RPMI8226 (cell line): ENCODE results near the gene DTNB.
A peak's percentile ranks its signal among the peaks of the same experiment; 100 is the strongest.
"Not testable (repeated sequence)": the region's sequence is repeated elsewhere in the genome, so short reads cannot be mapped to it uniquely, and the experiment has no call there.

Experiments
- DNase-seq: peaks from one replicate; pipeline ENCODE4 v3.0.0-alpha.2; 2015

Gene DTNB

DNA sequence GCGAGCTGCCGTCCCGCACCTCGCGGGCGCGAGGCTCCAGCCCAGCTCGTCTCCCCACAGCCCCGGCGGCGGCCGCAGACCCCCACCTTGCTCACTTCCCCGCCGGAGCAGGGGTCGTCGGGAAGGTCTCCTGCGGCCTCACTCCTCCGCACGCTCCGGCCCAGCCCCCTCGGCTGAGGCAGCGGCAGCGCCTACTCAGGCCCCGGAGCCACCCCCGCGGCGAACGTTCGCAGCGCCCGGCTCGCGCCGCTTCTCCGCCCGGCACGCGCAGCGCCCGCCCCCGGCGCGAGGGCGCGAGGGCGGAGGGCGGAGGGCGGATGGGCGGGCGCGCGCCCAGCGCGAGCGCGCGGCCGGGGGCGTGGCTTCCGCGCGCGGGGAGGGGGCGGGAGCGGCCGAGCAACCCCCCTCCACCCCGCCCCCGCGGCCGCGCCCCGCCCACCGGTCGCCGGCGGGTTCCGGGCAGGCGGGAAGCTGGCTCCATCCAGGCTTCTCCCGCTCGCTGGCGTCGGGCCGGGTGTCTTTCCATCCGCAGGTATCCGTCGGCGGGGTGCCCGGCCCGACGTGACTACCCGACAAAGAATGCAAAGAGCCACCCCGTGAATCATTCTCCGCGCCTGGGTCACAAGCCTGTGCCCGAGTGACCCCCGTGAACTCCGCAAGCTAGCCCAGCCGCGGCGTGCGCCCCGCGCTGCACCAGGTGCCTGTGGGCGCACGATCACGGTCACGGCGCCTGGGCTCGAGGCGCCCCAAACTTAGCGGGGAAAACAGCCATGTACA is at the start of gene DTNB:
TSS of gene DTNB (minus strand) at position 278 of the 777 bp plus-strand sequence. CDS start 20,917 bp downstream, outside the sequence.
- peak; percentile 88 for DNase-seq

DNA sequence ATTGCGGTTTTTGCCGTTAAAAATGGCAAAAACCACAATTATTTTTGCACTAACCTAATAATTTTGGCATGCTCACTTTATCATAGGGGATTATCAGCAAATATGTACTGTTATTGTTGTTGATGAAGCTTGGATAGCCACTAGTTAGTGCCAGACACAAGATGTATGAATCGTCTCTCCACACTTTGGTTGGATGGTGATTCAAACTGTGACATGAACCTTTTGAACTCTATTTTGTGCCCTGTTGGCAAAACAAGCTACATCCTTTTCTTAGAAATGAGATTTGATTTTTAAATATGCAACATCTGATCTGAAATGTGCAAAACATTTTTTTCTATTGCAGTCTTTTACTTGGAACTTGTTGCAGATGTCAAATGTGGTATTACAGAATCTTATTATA is 48.8 kb upstream of the DTNB start:
- no peak for DNase-seq

DNA sequence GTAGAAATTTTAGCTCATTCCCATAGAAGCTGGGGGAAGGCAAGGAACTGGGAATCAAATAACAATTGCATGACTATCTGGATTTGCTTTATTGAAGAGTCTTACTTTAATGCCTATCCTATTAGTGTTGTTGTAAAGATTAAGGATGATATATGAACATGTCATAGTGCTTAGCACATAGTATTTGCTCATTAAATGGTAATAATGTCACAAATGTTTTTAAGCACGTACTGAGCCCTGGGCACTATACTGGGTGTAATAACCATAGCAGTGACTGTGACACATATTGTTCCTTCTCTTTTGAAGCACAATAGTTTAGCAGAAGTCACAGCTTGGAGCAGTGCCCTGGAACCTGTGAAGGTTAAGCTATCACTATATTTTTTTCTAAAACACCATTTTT is 47.2 kb upstream of the DTNB start:
- DNase-seq: no peak

DNA sequence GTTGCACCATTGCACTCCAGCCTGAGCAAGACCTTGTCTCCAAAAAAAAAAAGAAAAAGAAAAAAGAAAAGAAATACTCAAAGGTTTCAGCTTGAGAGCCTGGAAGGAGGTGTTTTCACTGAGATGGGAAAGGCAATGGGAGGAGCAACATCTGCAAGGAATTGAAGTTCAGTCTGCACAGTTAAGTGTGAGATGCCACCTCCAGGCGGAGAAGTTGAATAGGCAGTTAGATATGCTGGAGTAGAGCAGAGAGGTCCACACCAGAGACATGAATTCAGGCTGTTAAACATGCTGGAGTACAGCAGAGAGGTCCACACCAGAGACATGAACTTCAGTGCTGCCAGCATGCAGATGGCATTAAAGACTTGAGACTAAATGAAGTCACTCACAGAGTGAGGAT is 41.4 kb upstream of the DTNB start:
- no peak for DNase-seq

DNA sequence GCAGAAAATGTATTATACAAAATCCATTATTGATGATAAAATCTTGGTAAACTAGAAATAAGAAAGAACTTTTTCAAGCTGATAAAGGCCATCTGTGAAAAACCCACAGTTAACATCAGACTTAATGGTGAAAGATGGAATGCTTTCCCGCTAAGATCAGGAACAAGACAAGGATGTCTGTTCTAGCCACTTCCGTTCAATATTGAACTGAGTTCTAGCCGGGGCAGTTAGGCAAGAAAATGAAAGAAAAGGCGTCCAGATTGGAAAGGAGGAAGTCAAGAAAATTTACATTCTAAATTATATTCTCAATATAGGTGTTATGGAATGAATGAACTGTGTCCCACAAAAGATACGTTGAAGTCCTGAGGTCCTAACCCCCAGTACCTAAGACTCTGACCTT is 39.1 kb upstream of the DTNB start:
- DNase-seq: no peak

DNA sequence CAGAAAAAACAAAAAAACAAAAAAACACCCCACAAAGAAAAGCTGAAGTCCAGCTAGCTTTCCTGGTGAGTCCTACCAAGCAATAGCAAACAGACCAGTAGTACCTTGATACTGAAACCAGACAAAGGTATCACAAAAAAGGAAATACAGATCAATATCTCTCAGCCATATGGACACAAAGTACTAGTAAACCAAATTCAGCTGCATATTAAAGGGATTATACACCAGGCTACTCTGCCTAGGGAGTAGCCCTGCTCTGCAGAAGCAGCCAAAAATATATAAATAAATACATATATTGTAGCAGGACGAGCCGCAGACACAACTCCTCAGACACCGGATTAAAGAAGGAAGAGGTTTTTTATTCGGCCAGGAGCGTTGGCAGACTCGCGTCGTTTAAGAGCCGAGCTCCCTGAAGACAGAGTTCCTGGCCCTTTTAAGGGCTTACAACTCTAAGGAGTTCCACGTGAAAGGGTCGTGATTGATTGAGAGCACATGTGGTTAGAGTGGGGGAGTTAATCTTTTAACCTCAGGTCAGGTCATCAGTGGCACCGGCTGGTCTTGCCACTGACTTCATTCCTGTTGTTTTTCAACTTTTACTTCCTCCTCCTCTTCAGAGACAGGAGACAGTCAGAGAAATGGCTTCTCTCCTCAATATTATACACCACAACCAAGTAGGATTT is 38.4 kb upstream of the DTNB start:
- no peak for DNase-seq

DNA sequence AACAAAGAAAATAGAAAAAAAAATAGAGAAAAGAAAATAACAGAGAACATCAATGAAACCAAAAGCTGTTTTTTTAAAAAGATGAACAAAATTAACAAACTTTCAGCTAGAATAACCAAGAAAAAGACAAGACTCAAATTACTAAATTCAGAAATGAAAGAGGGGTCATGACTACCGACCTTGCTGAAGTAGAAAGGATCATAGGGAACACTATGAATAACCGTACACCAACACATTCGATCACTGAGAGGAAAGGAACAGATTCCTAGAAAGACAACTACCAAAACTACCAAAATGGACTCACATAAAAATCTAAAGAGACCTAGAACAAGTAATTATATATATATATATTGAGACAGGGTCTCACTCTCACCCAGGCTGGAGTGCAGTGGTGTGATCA is 37.4 kb upstream of the DTNB start:
- no peak for DNase-seq

DNA sequence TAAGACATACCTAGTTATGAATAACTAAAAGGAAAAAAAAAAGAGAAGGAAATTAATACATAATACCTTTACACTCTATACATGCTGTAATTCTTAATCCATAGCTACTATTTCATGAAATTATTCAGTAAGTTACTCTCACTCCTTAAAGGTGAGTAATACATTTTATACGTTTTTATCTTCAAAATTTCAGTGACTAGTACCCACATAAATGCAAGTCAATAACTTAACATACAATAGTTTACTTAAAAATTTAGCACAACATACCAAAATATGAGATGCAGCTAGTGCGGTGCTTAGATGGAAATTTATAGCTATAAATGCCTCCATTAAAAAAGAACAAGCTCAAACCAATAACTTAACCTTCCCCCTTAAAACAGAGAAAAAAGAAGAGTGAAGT is 36.0 kb upstream of the DTNB start:
- no peak for DNase-seq

DNA sequence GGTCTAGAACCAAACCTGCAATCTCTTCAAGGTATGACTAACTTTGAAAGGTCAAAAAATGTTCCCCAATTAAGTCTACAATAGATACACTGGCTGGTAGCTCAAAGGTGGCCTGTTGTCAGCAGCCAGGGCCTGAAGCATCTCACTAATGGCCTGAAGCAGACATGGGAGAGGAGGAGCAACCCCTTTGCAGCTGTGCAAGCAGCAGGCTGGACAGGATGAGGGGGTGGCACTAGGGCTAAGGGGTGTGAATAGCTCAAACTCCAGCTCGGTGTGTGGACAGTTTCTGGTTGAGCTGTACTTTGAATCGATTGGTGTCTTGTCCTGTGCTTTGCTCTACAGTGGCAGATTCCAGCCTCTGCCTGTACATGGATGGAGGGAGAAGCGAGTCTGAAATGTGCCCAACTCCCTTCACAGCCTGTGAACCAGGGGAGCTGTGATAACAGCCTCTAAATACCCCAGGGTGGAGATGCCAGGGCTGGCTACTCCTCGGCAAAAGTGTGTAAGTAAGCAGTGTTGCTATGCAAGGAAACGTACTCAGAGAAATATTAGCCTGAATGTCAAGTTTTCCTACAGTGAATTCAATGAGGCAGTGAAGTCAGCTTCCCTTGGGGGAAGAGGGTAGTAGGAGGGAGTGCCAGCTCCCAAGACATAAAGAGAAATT is 34.7 kb upstream of the DTNB start:
- no peak for DNase-seq

DNA sequence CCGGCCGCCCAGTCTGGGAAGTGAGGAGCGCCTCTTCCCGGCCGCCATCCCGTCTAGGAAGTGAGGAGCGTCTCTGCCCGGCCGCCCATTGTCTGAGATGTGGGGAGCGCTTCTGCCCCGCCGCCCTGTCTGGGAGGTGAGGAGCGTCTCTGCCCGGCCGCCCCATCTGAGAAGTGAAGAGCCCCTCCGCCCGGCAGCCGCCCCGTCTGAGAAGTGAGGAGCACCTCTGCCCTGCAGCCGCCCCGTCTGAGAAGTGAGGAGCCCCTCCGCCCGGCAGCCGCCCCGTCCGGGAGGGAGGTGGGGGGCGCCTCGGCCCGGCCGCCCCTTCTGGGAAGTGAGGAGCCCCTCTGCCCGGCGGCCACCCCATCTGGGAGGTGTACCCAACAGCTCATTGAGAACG is 32.2 kb upstream of the DTNB start:
- DNase-seq: not testable (repeated sequence)

DNA sequence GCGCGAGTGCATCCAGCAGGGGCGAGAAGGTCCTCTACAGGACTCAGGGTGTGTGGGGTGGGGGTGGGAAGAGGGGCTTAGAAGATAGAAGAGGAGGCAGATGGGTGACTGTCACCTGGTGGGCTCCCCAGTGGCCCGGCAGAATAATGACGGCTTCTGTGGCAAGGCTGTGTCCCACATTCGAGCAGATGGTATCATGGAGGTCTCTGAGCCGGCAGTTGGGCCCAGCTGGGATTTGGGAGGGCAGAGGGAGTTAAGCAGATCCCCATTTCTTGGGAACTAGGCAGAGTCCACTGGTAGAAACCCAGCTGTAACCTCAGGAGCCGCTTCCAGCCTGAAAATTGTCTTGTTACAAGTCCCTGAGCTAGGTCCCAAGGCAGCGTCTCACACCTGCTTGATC is 28.4 kb upstream of the DTNB start:
- no peak for DNase-seq

DNA sequence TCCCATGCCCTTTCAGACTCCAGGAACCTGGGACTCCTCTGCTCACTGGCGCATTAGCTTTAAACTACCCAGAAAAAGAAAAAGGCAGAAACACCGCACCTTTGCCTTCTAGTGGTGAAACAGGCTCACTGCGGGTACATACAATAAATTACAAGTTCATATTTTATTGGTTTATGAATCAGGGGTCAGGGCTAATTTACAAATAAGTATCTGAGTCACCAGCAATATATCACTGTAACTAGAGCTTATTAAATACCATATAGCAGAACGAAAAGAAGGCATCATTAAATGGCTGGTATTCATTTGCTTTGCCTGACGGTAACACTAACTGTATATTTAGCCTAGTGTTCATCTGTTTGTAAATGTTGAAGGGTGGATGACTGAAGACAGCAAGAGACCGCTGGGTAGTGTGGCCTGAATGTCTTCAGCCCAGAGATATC is 26.9 kb upstream of the DTNB start:
- DNase-seq: peak; percentile 68

DNA sequence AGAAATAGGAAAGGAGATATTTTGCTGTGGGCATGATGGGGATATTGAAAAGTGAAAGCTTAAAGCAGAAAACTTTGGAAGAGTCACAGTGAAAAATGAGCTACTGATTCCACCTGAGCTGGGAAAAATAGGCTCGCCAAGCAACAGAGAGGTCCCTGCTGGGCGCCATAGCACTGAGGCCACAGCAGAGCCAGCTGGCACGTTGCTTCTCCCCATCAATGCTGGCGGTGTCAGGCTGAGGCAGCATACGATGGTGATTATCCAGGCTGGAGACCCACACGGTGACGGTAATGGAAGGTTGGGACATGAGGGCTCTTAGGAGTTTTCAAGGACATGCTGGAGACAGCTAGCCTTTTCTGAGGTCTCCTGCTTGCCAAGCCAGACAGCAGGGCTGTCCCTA is 25.8 kb upstream of the DTNB start:
- no peak for DNase-seq

DNA sequence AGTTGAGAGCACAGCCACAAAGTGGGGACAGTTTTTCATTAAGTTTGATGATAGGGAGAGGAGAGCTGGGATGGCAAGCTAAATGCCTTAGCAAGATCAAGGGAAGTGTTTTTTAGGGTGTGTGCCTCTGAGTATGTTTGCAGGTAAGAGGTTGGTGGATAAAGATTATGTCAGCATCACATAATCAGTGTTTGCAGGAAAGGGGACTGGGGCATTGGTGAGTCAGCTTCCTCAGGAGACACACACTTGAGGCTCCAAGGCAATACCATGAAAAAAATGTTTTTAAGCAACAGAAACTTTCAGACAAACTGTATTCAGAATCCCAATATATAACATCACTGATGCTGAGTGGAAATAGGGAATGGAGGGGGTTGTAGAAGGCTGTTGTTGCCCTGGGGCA is 25.4 kb upstream of the DTNB start:
- DNase-seq: no peak

DNA sequence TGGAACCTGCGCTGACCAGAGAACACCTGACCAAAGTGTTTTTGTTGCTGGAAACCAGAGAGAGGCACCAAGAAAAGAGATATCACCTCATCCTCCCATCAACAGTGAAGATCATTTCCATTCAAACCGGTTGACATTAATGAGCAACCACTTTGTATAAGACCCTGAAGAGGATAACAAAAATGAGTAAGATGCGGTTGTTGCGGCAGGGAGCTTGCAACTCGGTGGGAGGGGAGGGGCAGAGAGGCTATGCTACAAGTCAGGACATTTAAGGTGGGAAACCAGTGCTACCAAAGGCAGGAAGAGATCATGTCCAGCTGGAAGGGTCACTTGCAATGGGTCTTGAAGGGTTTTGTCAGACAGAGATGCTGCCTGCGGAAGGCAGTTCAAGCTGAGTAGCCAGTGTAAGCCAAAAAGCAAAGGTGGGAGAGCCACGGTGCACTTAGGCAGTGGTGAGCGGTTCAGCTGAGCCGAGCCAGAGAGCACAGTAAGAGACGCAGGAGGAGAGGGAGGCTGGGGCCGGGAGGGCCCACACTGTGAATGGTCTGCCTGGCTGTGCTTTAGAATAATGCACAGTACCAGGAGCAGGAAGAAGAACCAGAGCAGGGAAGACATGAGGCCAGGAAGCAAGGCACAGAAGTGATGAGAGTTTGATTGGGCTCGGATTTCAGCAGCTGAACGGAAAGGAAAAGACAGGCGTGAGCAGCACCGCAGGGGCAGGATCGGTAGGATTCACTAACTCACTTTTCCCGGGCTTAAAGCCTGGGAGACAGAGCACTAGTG is 24.4 kb upstream of the DTNB start:
- DNase-seq: no peak

DNA sequence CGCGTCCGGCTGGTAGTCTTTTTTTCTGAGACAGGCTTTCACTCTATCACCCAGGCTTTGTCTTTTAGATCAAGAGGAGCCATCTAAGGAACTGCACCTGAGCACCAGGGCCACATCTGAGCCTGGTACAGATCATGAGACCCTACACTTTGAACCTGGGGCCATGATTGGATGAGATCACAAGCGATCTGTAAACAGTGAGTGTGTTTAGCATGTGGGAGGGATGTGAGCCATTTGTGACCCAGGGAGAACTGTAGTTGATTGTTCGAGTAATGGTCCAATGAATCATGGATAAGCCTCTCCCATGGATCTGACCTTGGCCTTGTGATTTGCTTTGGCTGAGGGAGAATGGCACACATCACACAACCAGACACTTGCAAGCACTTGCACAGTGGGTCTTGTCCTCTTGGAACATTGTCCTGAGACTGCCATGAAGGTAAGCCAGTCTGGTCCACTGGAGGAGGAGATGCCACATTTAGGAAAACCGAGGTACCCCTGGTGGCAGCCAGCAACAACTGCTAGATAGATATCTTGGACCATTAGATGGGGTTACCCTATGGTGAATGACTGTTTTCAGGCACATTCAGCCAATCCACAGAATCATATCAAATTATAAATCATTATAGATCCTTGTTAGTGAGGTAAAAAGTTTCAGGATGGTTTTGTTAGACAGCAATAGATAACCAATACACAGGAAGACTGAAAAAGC is 19.5 kb upstream of the DTNB start:
- DNase-seq: no peak

DNA sequence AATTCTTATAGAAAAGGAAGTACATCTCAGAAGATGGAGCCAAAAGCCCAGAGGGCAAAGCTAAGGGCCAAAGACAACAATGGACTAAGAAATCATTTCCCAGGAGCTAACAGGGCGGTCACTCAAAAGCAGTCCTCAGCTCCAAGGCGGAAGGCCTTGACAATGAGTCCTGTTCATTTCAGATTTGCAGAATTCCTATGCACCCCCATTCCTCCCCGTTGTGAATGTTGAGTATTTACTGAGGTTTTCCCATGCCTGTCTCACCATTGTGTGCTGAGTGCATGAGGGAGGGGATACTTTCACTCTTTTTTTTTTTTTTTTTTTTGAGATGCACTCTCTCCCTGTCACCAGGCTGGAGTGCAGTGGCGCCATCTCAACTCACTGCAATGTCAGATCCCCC is 18.8 kb upstream of the DTNB start:
- no peak for DNase-seq

DNA sequence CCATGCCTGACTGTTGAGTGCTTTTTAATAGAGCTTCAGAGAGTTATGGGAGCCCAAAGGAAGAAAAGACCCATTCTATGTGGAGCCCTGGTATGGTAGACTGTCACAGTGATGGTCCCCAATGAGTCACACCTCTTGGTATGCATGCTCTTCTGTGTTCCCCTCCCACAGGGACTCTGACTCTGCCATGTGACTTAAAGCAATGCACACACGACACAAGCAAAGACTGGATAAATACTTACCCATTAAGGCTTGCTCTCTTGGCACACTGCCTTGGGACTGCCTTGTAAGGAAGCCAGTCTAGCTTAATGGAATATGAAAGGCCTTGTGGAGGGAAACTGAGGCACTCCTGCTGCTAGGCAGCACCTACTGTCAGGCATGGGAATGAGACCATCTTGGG is 16.7 kb upstream of the DTNB start:
- no peak for DNase-seq

DNA sequence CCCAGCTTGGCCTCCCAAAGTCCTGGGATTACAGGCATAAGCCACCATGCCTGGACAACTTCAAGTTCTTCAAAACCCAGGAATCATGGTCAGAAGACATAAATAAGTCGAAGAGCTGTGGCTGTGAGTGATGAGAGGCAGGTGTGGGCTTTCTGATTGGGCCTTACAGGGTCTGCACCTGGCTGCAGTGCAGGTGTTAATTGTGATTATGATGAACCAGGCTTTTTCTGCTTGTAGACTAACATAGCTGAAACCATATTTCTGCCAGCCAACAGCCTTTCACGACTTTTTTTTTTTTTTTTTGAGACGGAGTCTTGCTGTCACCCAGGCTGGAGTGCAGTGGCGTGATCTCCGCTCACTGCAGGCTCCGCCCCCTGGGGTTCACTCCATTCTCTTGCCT is 14.9 kb upstream of the DTNB start:
- DNase-seq: peak; percentile 87

DNA sequence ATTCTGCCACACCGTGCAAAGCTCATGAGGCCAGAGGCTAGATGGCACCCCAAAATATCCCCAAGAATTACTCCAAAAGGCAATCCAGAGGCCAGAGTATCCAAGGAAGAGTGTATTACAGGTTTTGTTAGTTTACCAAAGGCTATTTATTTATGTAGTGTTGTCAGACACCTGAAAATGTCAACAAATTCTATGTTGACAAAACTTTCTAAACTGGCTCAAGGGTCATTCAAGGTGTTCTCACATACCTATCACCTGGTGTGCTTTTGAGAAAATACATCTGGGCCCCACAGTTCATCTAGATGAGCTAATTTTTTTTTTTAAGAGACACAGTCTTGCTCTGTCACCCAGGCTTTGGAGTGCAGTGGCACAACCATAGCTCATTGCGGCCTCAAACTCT is 12.4 kb upstream of the DTNB start:
- DNase-seq: no peak

DNA sequence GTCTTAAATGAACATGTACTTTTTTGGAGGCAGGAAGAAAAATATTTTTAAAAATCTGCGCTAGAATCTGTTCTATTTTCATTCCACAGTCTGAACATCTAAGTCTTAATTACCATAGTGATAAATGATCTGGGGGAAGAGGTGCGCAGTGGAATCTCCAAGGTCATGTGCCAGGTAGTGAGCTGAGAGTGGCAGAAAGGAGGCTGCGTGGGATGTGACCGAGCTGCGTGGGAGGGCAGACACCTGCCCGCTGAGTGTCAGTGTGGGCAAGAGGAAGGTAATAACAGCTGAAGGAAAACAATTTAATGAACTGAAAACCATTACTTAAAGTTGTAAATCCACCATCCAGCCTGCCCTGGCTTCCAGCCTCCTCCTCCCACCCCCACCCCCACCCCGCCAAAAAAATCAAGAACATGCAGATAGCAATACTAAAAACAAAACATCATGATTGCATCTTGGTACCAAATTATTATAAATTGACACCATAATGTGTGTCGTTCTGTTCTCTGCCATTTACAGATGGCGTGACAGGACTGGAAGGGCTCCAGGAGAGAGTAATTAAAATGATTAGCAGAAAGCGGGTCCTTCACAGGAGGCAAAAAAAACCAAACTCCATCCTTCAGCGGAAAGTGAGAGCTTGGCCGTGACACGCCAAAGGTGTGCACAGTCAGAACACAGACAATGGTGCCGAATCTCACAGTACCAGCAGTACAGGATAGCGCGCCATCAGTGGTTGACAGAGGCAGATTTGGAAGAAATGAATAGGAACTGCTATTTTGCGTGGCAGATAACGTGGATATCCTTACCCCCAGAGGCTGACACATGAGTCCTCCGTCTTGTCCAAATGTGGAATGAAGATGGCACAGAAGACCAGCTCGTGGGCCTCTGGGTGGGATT is 11.4 kb upstream of the DTNB start:
- DNase-seq: no peak

DNA sequence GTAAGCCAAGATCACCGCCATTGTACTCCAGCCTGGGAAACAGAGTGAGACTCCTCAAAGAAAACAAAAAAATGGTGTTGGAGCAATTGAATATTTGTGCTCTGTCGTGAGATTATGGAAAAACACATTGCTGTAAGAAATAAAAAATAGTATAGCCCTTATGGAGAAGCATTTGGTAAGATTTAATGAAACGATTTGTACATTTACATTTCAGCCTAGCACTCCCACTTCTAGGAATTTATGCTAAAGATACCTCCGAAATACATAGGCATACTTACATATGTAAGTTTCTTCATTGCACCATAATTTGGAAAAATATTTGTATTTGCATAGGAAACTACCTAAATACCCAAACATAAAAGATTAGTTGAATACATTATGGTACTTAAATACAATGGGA is 8.7 kb upstream of the DTNB start:
- no peak for DNase-seq
